Uterus (tissue), 2 donors: ENCODE results near the gene HECTD1.

Source experiments
- POLR2A ChIP-seq, 2 donors: fragments of 450-650 bp; IDR thresholded peaks; one replicate each; pipeline ENCODE4 v1.6.1; 2016; ENCODE audit warnings: antibody characterized with exemption in 2 of 2, mild to moderate bottlenecking in 1 of 2, moderate library complexity in 1 of 2
- TF ChIP-seq, protein P1 (sequence below), 4 experiments: fragments of 200-600 bp in 2 of 4; fragments of 450-650 bp in 2 of 4; sonication (generic) in 2 of 4; IDR thresholded peaks; one replicate each; pipeline ENCODE4 v1.5.1; 2016 to 2019; ENCODE audit warnings: antibody characterized with exemption in 4 of 4, mild to moderate bottlenecking in 2 of 4, moderate library complexity in 1 of 4

DNA sequence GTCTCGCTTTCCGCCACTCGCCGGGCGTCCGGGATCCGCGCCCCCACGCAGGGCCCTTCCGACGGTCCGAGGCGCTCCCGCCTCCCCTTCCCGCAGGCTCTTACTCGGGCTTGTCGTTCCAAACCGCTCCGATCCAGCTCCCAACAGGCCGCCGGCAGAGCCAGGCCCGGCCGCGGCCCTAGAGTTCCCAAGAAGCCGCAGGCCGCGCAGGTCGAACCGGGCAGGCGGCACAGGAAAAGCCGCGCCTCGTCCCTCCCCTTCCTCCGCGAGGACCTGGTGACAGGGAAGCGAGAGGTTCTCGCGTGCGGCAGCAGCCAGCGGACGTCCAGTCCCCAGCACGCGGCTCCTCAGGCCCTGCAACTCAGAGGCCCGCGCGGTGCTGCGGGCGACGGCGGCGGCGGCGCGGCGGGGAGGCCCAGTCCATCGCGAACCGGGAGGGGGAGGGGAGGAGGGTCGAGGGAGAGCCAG is 272 bp downstream of the HECTD1 start:
- TF ChIP-seq, protein P1, sequence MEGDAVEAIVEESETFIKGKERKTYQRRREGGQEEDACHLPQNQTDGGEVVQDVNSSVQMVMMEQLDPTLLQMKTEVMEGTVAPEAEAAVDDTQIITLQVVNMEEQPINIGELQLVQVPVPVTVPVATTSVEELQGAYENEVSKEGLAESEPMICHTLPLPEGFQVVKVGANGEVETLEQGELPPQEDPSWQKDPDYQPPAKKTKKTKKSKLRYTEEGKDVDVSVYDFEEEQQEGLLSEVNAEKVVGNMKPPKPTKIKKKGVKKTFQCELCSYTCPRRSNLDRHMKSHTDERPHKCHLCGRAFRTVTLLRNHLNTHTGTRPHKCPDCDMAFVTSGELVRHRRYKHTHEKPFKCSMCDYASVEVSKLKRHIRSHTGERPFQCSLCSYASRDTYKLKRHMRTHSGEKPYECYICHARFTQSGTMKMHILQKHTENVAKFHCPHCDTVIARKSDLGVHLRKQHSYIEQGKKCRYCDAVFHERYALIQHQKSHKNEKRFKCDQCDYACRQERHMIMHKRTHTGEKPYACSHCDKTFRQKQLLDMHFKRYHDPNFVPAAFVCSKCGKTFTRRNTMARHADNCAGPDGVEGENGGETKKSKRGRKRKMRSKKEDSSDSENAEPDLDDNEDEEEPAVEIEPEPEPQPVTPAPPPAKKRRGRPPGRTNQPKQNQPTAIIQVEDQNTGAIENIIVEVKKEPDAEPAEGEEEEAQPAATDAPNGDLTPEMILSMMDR (IDR thresholded peaks at IDR 0.05): no peak
- no peak for TF ChIP-seq POLR2A (IDR thresholded peaks at IDR 0.05)
